HG02623 (cell line): ENCODE data around the gene DCTPP1.

Experiments used
- ATAC-seq: cut with Tn5 transposase; IDR thresholded peaks from one replicate; pipeline ENCODE4 v1.9.1; 2021; ENCODE audit warnings: moderate library complexity; ENCODE audit not compliant: unreplicated experiment

The DCTPP1 gene

GRCh38 chr16:30382111-30382881 lies 47.5 kb downstream of the DCTPP1 start, which contains the start of gene SEPTIN1:
Gene SEPTIN1, minus strand, starts transcription at chr16:30382561. Its CDS starts 19 bp downstream, at chr16:30382542.
- no peak for ATAC-seq

- no peak for ATAC-seq
Measured at GRCh38 chr16:30381291-30382041, 48.4 kb downstream of the DCTPP1 start.

GRCh38 chr16:30380803-30381208 lies 49.0 kb downstream of the DCTPP1 start:
- no peak for ATAC-seq

- ATAC-seq, result no peak
Measured at GRCh38 chr16:30380072-30380802, 49.6 kb downstream of the DCTPP1 start.

- ATAC-seq, result no peak
Measured at GRCh38 chr16:30379158-30379783, 50.6 kb downstream of the DCTPP1 start.

- ATAC-seq, result peak; percentile 78
Measured at GRCh38 chr16:30378236-30379157, 51.3 kb downstream of the DCTPP1 start.

- ATAC-seq, result peak; percentile 33
Measured at GRCh38 chr16:30377812-30378235, 52.0 kb downstream of the DCTPP1 start.

GRCh38 chr16:30377050-30377811 lies 52.6 kb downstream of the DCTPP1 start:
- ATAC-seq, result no peak

- ATAC-seq, result no peak
Measured at GRCh38 chr16:30376461-30376902, 53.3 kb downstream of the DCTPP1 start.

GRCh38 chr16:30375864-30376263 lies 54.0 kb downstream of the DCTPP1 start:
- no peak for ATAC-seq

GRCh38 chr16:30374538-30374937 lies 55.3 kb downstream of the DCTPP1 start, which contains the start of gene MYL11:
Gene MYL11, plus strand, starts transcription at chr16:30374802. Its CDS starts 56 bp downstream, at chr16:30374858.
- no peak for ATAC-seq
